ENCODE data around the gene ZNF141.
"Not testable (repeated sequence)": the region's sequence is repeated elsewhere in the genome, so short reads cannot be mapped to it uniquely, and the experiment has no call there.

The ZNF141 gene

DNA sequence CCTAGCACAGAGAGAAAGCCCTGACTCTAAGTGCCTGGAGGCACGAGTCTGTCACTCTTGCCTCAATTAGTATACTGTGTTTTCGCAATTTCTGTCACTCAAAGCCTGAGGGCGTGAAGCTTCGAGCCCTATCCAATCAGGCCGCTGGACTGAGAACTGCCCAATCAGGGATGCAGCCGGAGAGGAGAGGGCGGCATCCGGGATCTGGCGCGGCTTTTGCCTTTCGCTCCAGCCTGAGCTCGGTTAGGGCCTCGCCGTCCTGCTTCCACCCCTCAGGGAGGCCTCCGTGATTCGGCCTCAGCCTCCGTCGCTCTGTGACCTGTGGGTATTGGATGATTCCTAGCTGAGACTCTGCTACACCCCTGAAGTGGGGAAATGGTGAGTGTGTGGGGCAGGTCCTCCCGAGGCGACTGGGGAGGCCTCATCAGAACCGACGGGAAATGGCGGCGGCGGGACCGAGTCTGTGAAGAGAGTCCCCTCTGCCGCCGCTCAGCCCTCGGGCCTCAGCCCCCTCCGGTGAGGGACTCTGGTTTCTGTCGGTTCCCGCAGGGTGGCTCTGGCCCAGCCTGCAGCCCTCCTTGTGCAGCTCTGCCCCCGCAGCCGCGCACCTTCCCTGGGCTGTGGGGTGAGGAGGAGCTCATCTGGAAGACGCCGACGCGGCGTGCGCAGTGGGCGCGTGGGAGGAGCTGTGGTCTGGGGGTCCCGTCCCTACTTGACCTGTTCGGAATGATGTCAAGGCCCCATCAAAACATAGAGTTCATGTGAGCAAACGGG, 48.5 kb downstream of the ZNF141 start:
- no peak for DNase-seq

GRCh38 chr4:386708-387105, 49.1 kb downstream of the ZNF141 start:
- no peak for DNase-seq

GRCh38 chr4:404006-404405, 66.4 kb downstream of the ZNF141 start:
- no peak for DNase-seq

DNA sequence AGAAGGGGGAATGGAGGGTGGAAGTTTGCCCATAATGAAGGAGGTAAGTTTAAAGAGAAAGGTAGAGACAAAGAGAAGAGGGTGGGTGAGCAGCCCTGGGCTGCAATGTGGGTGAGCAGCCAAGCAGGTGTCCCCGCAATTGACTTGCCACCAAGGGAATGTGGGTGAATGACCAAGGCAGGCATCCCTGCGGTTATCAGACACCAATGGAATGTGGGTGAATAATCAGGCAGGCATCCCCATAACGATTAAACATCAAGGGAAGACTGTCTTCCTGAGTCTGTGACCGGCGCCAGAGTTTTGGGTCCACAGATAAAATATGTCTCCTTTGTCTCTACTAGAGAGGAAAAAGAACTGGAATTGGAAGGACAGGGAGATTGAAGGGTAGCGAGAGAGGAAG, 70.7 kb downstream of the ZNF141 start:
- not testable (repeated sequence) for DNase-seq

GRCh38 chr4:422587-422986, 85.0 kb downstream of the ZNF141 start:
- no peak for DNase-seq
